Measurements from ENCODE around the gene INCENP.

DNA sequence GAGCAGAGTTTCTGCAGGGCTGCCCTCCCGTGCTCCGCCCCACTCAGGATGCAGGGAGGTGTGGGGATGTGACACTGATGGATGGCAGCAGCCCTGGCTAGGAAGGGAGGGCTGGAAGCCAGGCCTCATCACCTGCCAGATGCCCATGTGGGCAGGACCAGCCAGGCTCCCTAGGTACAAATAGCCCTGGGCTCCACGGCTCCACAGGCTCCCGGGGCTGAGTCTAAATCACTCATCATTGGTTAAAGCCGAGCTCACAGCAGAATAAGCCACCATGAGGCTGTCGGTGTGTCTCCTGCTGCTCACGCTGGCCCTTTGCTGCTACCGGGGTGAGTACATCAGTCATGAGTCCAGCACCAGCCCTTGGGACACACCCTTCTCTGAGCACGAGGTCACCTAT lies 66.2 kb downstream of the INCENP start, which contains the start of gene SCGB1D1:
- no peak for TF ChIP-seq POLR2A (IDR thresholded peaks at IDR 0.05)
- TF ChIP-seq, protein P1, sequence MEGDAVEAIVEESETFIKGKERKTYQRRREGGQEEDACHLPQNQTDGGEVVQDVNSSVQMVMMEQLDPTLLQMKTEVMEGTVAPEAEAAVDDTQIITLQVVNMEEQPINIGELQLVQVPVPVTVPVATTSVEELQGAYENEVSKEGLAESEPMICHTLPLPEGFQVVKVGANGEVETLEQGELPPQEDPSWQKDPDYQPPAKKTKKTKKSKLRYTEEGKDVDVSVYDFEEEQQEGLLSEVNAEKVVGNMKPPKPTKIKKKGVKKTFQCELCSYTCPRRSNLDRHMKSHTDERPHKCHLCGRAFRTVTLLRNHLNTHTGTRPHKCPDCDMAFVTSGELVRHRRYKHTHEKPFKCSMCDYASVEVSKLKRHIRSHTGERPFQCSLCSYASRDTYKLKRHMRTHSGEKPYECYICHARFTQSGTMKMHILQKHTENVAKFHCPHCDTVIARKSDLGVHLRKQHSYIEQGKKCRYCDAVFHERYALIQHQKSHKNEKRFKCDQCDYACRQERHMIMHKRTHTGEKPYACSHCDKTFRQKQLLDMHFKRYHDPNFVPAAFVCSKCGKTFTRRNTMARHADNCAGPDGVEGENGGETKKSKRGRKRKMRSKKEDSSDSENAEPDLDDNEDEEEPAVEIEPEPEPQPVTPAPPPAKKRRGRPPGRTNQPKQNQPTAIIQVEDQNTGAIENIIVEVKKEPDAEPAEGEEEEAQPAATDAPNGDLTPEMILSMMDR (IDR thresholded peaks at IDR 0.05), result no peak

All from Peyer's patch (tissue), 4 donors.